Measurements from ENCODE around the gene GMPR.

GRCh38 chr6:16204653-16205376, 33.6 kb upstream of the GMPR start:
- TF ChIP-seq, protein P1, sequence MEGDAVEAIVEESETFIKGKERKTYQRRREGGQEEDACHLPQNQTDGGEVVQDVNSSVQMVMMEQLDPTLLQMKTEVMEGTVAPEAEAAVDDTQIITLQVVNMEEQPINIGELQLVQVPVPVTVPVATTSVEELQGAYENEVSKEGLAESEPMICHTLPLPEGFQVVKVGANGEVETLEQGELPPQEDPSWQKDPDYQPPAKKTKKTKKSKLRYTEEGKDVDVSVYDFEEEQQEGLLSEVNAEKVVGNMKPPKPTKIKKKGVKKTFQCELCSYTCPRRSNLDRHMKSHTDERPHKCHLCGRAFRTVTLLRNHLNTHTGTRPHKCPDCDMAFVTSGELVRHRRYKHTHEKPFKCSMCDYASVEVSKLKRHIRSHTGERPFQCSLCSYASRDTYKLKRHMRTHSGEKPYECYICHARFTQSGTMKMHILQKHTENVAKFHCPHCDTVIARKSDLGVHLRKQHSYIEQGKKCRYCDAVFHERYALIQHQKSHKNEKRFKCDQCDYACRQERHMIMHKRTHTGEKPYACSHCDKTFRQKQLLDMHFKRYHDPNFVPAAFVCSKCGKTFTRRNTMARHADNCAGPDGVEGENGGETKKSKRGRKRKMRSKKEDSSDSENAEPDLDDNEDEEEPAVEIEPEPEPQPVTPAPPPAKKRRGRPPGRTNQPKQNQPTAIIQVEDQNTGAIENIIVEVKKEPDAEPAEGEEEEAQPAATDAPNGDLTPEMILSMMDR (optimal IDR thresholded peaks at IDR 0.05 in 1 of 3, IDR thresholded peaks at IDR 0.05 in 1 of 3, conservative IDR thresholded peaks at IDR 0.05 in 1 of 3; ENCODE audit: extremely low read depth in 1 of 3, insufficient read depth in 2 of 3, low read length in 3 of 3): no peak
- TF ChIP-seq EZH2 (IDR thresholded peaks at IDR 0.05; ENCODE audit: low read length): no peak

All from keratinocyte (primary cell).